K562 (cell line): ENCODE data around the gene HUS1. TPM values are rescaled to one million over a fixed set of nuclear protein-coding genes. Genes with fewer than 3 reads are reported as not detected.

Source experiments
- ATAC-seq: fragments of 200-7000 bp; cut with Tn5 transposase; 3 replicates; pipeline ENCODE4 v1.9.1; 2020; ENCODE audit warnings: moderate library complexity
- BruUV-seq: library from RNA; stranded (reverse); fragments of 400-500 nt; replicated peaks from 2 replicates; lab custom pipeline; 2021; lab: Mats Ljungman, UMichigan
- CTCF ChIA-PET: fragments of 300-600 bp; formaldehyde crosslinking; extraction: SDS; loops from one replicate; lab custom pipeline; 2021; ENCODE audit warnings: low intra/inter-chr PET ratio; lab: Yijun Ruan, JAX
- POLR2A ChIA-PET: fragments of 300-600, 350-650 bp; sonication (Branson Sonifier 250); formaldehyde crosslinking; extraction: SDS; loops from one replicate; lab custom pipeline; 2021; ENCODE audit warnings: antibody characterized with exemption, inconsistent platforms; lab: Yijun Ruan, JAX
- DNase-seq, 4 experiments: peaks; one replicate each; pipeline versions ENCODE4 v3.0.0 to v3.0.0-alpha.2; 2011 to 2018; ENCODE audit warnings: low spot score in 3 of 4, mixed read lengths in 3 of 4; ENCODE audit errors: extremely low read depth in 1 of 4
- FAIRE-seq: peaks from 2 replicates; lab custom pipeline; 2011; peaks lifted over from hg19 to GRCh38; lab: Jason Lieb, UNC
- H2AFZ ChIP-seq: 2 replicates; pipeline ENCODE4 v1.6.0; 2011; ENCODE audit warnings: low read depth, low read length, control low read depth, inconsistent platforms
- H3K27ac ChIP-seq: fragments of 200-600 bp; 3 replicates; pipeline ENCODE4 v1.8.0; 2011; ENCODE audit warnings: low read depth, mild to moderate bottlenecking, control low read depth, inconsistent platforms, low read length, moderate library complexity, mixed read lengths; ENCODE audit errors: extremely low read depth
- H3K27me3 ChIP-seq, 2 experiments: fragments of 300-600 bp in 1 of 2; 2 replicates in 1 of 2; 3 replicates in 1 of 2; pipeline versions ENCODE4 v1.6.0 to v1.8.0; 2011; ENCODE audit warnings: inconsistent platforms in 2 of 2, low read length in 2 of 2, mild to moderate bottlenecking in 1 of 2, mixed read lengths in 1 of 2, moderate library complexity in 1 of 2; ENCODE audit not compliant: control insufficient read depth in 2 of 2, insufficient read depth in 2 of 2
- H3K36me3 ChIP-seq: fragments of 300-600 bp; 3 replicates; pipeline ENCODE4 v1.8.0; 2011; ENCODE audit warnings: mild to moderate bottlenecking, low read length, inconsistent platforms; ENCODE audit not compliant: control insufficient read depth, insufficient read depth
- H3K4me1 ChIP-seq, 2 experiments: fragments of 200-600 bp in 1 of 2; replicated peaks in 1 of 2; 2 replicates in 1 of 2; 3 replicates in 1 of 2; pipeline versions ENCODE4 v1.5.1 to v1.8.0; 2011; ENCODE audit warnings: inconsistent platforms in 2 of 2, low read length in 2 of 2, mild to moderate bottlenecking in 1 of 2, mixed read lengths in 1 of 2, moderate library complexity in 1 of 2; ENCODE audit not compliant: control insufficient read depth in 2 of 2, insufficient read depth in 2 of 2
- H3K4me2 ChIP-seq: 2 replicates; pipeline ENCODE4 v1.6.1; 2011; ENCODE audit warnings: low read length, control low read depth, inconsistent platforms, mixed read lengths; ENCODE audit not compliant: insufficient read depth
- H3K4me3 ChIP-seq: fragments of 200-600 bp; sonication (generic), shearing (Covaris generic); 2 replicates; pipeline ENCODE4 v1.5.1; 2016; ENCODE audit warnings: control low read depth, inconsistent platforms
- H3K79me2 ChIP-seq: fragments of 200-600 bp; 3 replicates; pipeline ENCODE4 v1.8.0; 2011; ENCODE audit warnings: low read length, inconsistent platforms; ENCODE audit not compliant: control insufficient read depth, insufficient read depth
- H3K9ac ChIP-seq, 2 experiments: 2 replicates each; pipeline versions ENCODE4 v1.6.0 to v1.6.1; 2011; ENCODE audit warnings: low read depth in 2 of 2, low read length in 2 of 2, control low read depth in 1 of 2, inconsistent platforms in 1 of 2, mild to moderate bottlenecking in 1 of 2, mixed read lengths in 1 of 2; ENCODE audit not compliant: insufficient read depth in 1 of 2
- H3K9me1 ChIP-seq: one replicate; pipeline ENCODE4 v1.6.0; 2011; ENCODE audit warnings: inconsistent platforms, mild to moderate bottlenecking, low read length, moderate library complexity; ENCODE audit not compliant: control insufficient read depth, insufficient read depth
- H3K9me3 ChIP-seq: replicated peaks from 2 replicates; pipeline ENCODE4 v1.5.1; 2011; ENCODE audit warnings: low read depth, low read length, inconsistent platforms; ENCODE audit not compliant: control insufficient read depth, insufficient read depth
- H4K20me1 ChIP-seq: replicated peaks from 2 replicates; pipeline ENCODE4 v1.6.1; 2011; ENCODE audit warnings: low read length, inconsistent platforms, mixed read lengths; ENCODE audit not compliant: control insufficient read depth, insufficient read depth
- BHLHE40 ChIP-seq: IDR thresholded peaks from 2 replicates; pipeline ENCODE4 v1.6.1; 2011; ENCODE audit warnings: low read length, improper control_type of control experiment
- E2F3 ChIP-seq: fragments of 250-450 bp; sonication (Bioruptor Pico); IDR thresholded peaks from 2 replicates; pipeline ENCODE4 v1.4.0; 2020; ENCODE audit warnings: mild to moderate bottlenecking
- EP300 ChIP-seq: IDR thresholded peaks from 2 replicates; pipeline ENCODE4 v1.6.1; 2012; ENCODE audit warnings: low read length, improper control_type of control experiment
- ETS1 ChIP-seq: conservative IDR thresholded peaks from 2 replicates; pipeline ENCODE4 v1.6.1; 2011; ENCODE audit warnings: low read depth, mild to moderate bottlenecking, low read length; ENCODE audit not compliant: control insufficient read depth
- FIP1L1 ChIP-seq: fragments of 200-400 bp; formaldehyde crosslinking; IDR thresholded peaks from 2 replicates; pipeline ENCODE4 v1.6.1; 2018; ENCODE audit warnings: mild to moderate bottlenecking, low read depth, low read length; ENCODE audit not compliant: poor library complexity, severe bottlenecking
- GATAD2A ChIP-seq: fragments of 450-650 bp; IDR thresholded peaks from 2 replicates; pipeline ENCODE4 v1.6.1; 2017
- KAT8 ChIP-seq: fragments of 450-650 bp; IDR thresholded peaks from 2 replicates; pipeline ENCODE4 v1.6.1; 2016; ENCODE audit warnings: low read depth, mild to moderate bottlenecking
- MCM2 ChIP-seq: fragments of 450-650 bp; IDR thresholded peaks from 2 replicates; pipeline ENCODE4 v1.6.1; 2017; ENCODE audit warnings: low read depth, mild to moderate bottlenecking
- NFE2L1 ChIP-seq: fragments of 450-650 bp; IDR thresholded peaks from 2 replicates; pipeline ENCODE4 v1.6.1; 2016; ENCODE audit warnings: missing genetic modification characterization, low read depth, mild to moderate bottlenecking, missing compliant biosample characterization, moderate library complexity, borderline replicate concordance
- PHF8 ChIP-seq: fragments of 200-600 bp; sonication (generic); IDR thresholded peaks from 2 replicates; pipeline ENCODE4 v1.6.1; 2012; ENCODE audit warnings: mixed run types, mild to moderate bottlenecking, inconsistent platforms, low read length, moderate library complexity, borderline replicate concordance
- U2AF1 ChIP-seq: fragments of 200-400 bp; formaldehyde crosslinking; optimal IDR thresholded peaks from 2 replicates; pipeline ENCODE3; 2017; ENCODE audit warnings: mild to moderate bottlenecking, low read depth, low read length, moderate library complexity
- ZBTB2 ChIP-seq: fragments of 450-650 bp; IDR thresholded peaks from 2 replicates; pipeline ENCODE4 v1.6.1; 2016; ENCODE audit warnings: antibody characterized with exemption
- ZBTB7A ChIP-seq: IDR thresholded peaks from 2 replicates; pipeline ENCODE4 v1.6.1; 2011; ENCODE audit warnings: low read depth, mild to moderate bottlenecking, low read length, moderate library complexity, borderline replicate concordance; ENCODE audit not compliant: control insufficient read depth
- ZNF133 ChIP-seq: fragments of 250-450 bp; sonication (Bioruptor Pico); IDR thresholded peaks from 2 replicates; pipeline ENCODE4 v1.4.0; 2020; ENCODE audit warnings: mild to moderate bottlenecking
- ZNF584 ChIP-seq: fragments of 200-800 bp; sonication (Bioruptor generic); IDR thresholded peaks from 2 replicates; pipeline ENCODE4 v1.6.1; 2016; ENCODE audit warnings: low read depth, mild to moderate bottlenecking, missing genetic modification characterization, missing compliant biosample characterization
- WGBS: fragments of 100-300 bp; shearing (Covaris generic); methylation state at CpG from one replicate; pipeline ENCODE4 v1.1.6; 2016; ENCODE audit warnings: low coverage, mixed read lengths; ENCODE audit not compliant: insufficient coverage; ENCODE audit errors: missing lambda C conversion rate; 5-methylcytosine and 5-hydroxymethylcytosine counted together
- in situ Hi-C: fragments of 300-500 bp; cut with MboI; formaldehyde crosslinking; loops from 4 replicates; pipeline ENCODE4 v1.15.0; 2018; ENCODE audit warnings: inconsistent platforms, mixed read lengths
- intact Hi-C: fragments of 100-400 bp; cut with micrococcal nuclease; formaldehyde crosslinking; loops from 2 replicates; pipeline ENCODE4 v1.14.2; 2022
- polyA plus RNA-seq, 8 experiments: library from polyadenylated mRNA; depleted of rRNA in 4 of 8; stranded (reverse) in 5 of 8; unstranded in 3 of 8; fragments of >200 nt; fragmentation: Nextera tagmentation in 2 of 8; fragmentation: Illumina TruSeq in 1 of 8; extraction: Ambion mirVana in 2 of 8; extraction: Trizol in 1 of 8; gene quantifications; 2 replicates each; pipeline versions ENCODE4 v1.2.1 to v1.2.3, GENCODE V29; 2011 to 2014; ENCODE audit warnings: inconsistent platforms in 1 of 8, missing spikeins in 1 of 8
- total RNA-seq, 7 experiments: library from RNA; depleted of rRNA in 6 of 7; stranded (reverse); fragments of >200 nt in 6 of 7; fragmentation: Illumina TruSeq in 2 of 7; extraction: Trizol in 2 of 7; gene quantifications; 2 replicates each; pipeline versions ENCODE4 v1.2.1 to v1.2.3, GENCODE V29; 2011 to 2021; ENCODE audit warnings: low replicate concordance in 1 of 7

HUS1 gene
- total and polyA plus RNA-seq, 9 of the 15 experiments (the other 6 are each of a cell fraction or from before 2014, with no cell fraction given) = 11.5 to 27.0 (median 16.5) TPM

GRCh38 chr7:47952224-47952623 lies 27.2 kb downstream of the HUS1 start:
- H3K27ac ChIP-seq = no peak overlapping the region
- WGBS = 21% methylated on average over 4 of the region's 4 CpGs
- intact Hi-C loops = no loop called here
- H2AFZ ChIP-seq = no peak overlapping the region
- no peak for TF ChIP-seq GATAD2A
- no peak for TF ChIP-seq EP300
- no peak for TF ChIP-seq ETS1
- no peak for TF ChIP-seq KAT8
- no peak for TF ChIP-seq NFE2L1 (tag)
- no peak for TF ChIP-seq ZNF584
- no peak for TF ChIP-seq E2F3 (CRISPR knock-in tag)
- TF ChIP-seq ZBTB7A = no peak
- TF ChIP-seq BHLHE40 = no peak
- no peak for TF ChIP-seq MCM2
- TF ChIP-seq ZNF133 (CRISPR knock-in tag) = no peak
- no peak for TF ChIP-seq PHF8
- TF ChIP-seq FIP1L1 = no peak
- no peak for TF ChIP-seq U2AF1
- no peak for TF ChIP-seq ZBTB2
- TF ChIP-seq, all 486 proteins: peak for 0
- DNase-seq (no peak), FAIRE-seq (no peak), ATAC-seq (no peak)
- Histone ChIP-seq H3K27me3 (peaks cover 8 to 29% of the 10 kb centered on the region in 2 experiments; a peak in 3 of 5 replicates), H4K20me1 (no peaks in the 10 kb centered on the region; the same call in 1 of the 2 replicates), H3K9me3 (no peaks in the 10 kb centered on the region; the same call in 1 of the 2 replicates), H3K9ac (no peak overlapping the region), H3K9me1 (no peaks in the 10 kb centered on the region), H3K4me1 (no peaks in the 10 kb centered on the region), H3K36me3 (peaks cover 13% of the 10 kb centered on the region; the same call in 1 of the 3 replicates), H3K4me2 (no peak overlapping the region), H3K79me2 (no peaks in the 10 kb centered on the region), H3K4me3 (no peak overlapping the region)
- CTCF ChIA-PET = no interaction called here
- in situ Hi-C loops = no loop called here
- POLR2A ChIA-PET = interaction anchor here (0.8 kb wide), 1 partner anchor 140 kb away, joined by 3 read pairs; no protein-coding TSS in a partner anchor
- no TSS peak for BruUV-seq
